HepG2 (cell line): ENCODE measurements around the gene CAB39. TPM values are rescaled to one million over a fixed set of nuclear protein-coding genes. Genes with fewer than 3 reads are reported as not detected.
A peak's percentile ranks its signal among the peaks of the same experiment; 100 is the strongest.

ENCODE experiments used
- ATAD3A ChIP-seq: sonication (generic); formaldehyde crosslinking; IDR thresholded peaks from 2 replicates; pipeline ENCODE4 v1.4.0; 2020; ENCODE audit warnings: missing genetic modification reagents
- ELF4 ChIP-seq: sonication (generic); formaldehyde crosslinking; IDR thresholded peaks from 2 replicates; pipeline ENCODE4 v1.5.0; 2020; ENCODE audit warnings: missing genetic modification reagents, mild to moderate bottlenecking, moderate library complexity, borderline replicate concordance
- FOXK1 ChIP-seq: sonication (generic); formaldehyde crosslinking; IDR thresholded peaks from 2 replicates; pipeline ENCODE4 v1.4.0; 2020; ENCODE audit warnings: low read depth, missing genetic modification reagents, borderline replicate concordance
- GATAD1 ChIP-seq: IDR thresholded peaks from 2 replicates; pipeline ENCODE4 v1.6.1; 2016; ENCODE audit warnings: missing genetic modification reagents, missing compliant biosample characterization
- HES4 ChIP-seq: sonication (generic); formaldehyde crosslinking; IDR thresholded peaks from 2 replicates; pipeline ENCODE4 v1.9.0; 2021; ENCODE audit warnings: mild to moderate bottlenecking, missing genetic modification reagents, borderline replicate concordance
- JUNB ChIP-seq: sonication (generic); formaldehyde crosslinking; IDR thresholded peaks from 2 replicates; pipeline ENCODE4 v1.8.0; 2022; ENCODE audit warnings: missing genetic modification reagents, mild to moderate bottlenecking, borderline replicate concordance
- KAT2B ChIP-seq: fragments of 150-350 bp; IDR thresholded peaks from 2 replicates; pipeline ENCODE4 v1.6.1; 2014; ENCODE audit warnings: low read depth, low read length, borderline replicate concordance
- KDM6A ChIP-seq: IDR thresholded peaks from 2 replicates; pipeline ENCODE4 v1.6.1; 2016; ENCODE audit warnings: low read depth
- MED8 ChIP-seq: sonication (generic); formaldehyde crosslinking; IDR thresholded peaks from 2 replicates; pipeline ENCODE4 v1.8.1; 2023; ENCODE audit warnings: mild to moderate bottlenecking, missing genetic modification reagents; ENCODE audit not compliant: insufficient replicate concordance
- MTA3 ChIP-seq: sonication (generic); formaldehyde crosslinking; IDR thresholded peaks from 2 replicates; pipeline ENCODE4 v1.4.0; 2020; ENCODE audit warnings: missing genetic modification reagents
- NR2F2 ChIP-seq: IDR thresholded peaks from 2 replicates; pipeline ENCODE4 v1.6.1; 2012; ENCODE audit warnings: low read depth, inconsistent platforms, borderline replicate concordance
- ONECUT2 ChIP-seq: sonication (generic); formaldehyde crosslinking; IDR thresholded peaks from 2 replicates; pipeline ENCODE4 v1.4.0; 2020; ENCODE audit warnings: missing genetic modification reagents
- PHF5A ChIP-seq: IDR thresholded peaks from one replicate; pipeline ENCODE4 v1.6.1; 2018; ENCODE audit warnings: low read depth, missing genetic modification reagents; ENCODE audit not compliant: unreplicated experiment
- PREB ChIP-seq: sonication (generic); formaldehyde crosslinking; IDR thresholded peaks from 2 replicates; pipeline ENCODE4 v1.4.0; 2020; ENCODE audit warnings: missing genetic modification reagents
- RORA ChIP-seq: sonication (generic); formaldehyde crosslinking; IDR thresholded peaks from 2 replicates; pipeline ENCODE4 v1.5.0; 2020; ENCODE audit warnings: mild to moderate bottlenecking, missing genetic modification reagents, moderate library complexity
- SMARCE1 ChIP-seq: fragments of 450-650 bp; IDR thresholded peaks from 2 replicates; pipeline ENCODE4 v1.6.1; 2017; ENCODE audit warnings: borderline replicate concordance
- WIZ ChIP-seq: sonication (generic); formaldehyde crosslinking; IDR thresholded peaks from 2 replicates; pipeline ENCODE4 v1.5.1; 2020; ENCODE audit warnings: mild to moderate bottlenecking, missing genetic modification reagents
- ZBTB7B ChIP-seq: sonication (generic); formaldehyde crosslinking; IDR thresholded peaks from 2 replicates; pipeline ENCODE4 v1.4.0; 2020; ENCODE audit warnings: missing genetic modification reagents
- ZNF296 ChIP-seq: sonication (generic); formaldehyde crosslinking; conservative IDR thresholded peaks from 2 replicates; pipeline ENCODE4 v1.5.0; 2020; ENCODE audit warnings: mild to moderate bottlenecking, missing genetic modification reagents
- ZNF337 ChIP-seq: sonication (generic); formaldehyde crosslinking; IDR thresholded peaks from 2 replicates; pipeline ENCODE4 v1.5.1; 2020; ENCODE audit warnings: missing genetic modification reagents, low read depth, mild to moderate bottlenecking, borderline replicate concordance
- ZNF800 ChIP-seq: sonication (generic); formaldehyde crosslinking; IDR thresholded peaks from 2 replicates; pipeline ENCODE4 v1.4.0; 2020; ENCODE audit warnings: missing genetic modification reagents
- ZNF879 ChIP-seq: sonication (generic); formaldehyde crosslinking; IDR thresholded peaks from 2 replicates; pipeline ENCODE4 v1.8.1; 2023; ENCODE audit warnings: missing genetic modification reagents
- polyA plus RNA-seq, 8 experiments: library from polyadenylated mRNA; depleted of rRNA in 3 of 8; stranded (reverse) in 7 of 8; unstranded in 1 of 8; fragments of >200 nt; fragmentation: Illumina TruSeq in 4 of 8; extraction: Trizol in 4 of 8; gene quantifications; 2 replicates each; pipeline versions ENCODE4 v1.2.1 to v1.2.3, GENCODE V29; 2011 to 2016; ENCODE audit warnings: low read depth in 4 of 8, missing spikeins in 1 of 8, mixed read lengths in 1 of 8; ENCODE audit not compliant: insufficient read depth in 1 of 8
- total RNA-seq, 5 experiments: library from RNA; depleted of rRNA; stranded (reverse); fragments of >200 nt; fragmentation: Illumina TruSeq; extraction: Trizol; gene quantifications; 2 replicates each; pipeline ENCODE4 v1.2.3, GENCODE V29; 2016; ENCODE audit warnings: low read depth in 1 of 5
- TF ChIP-seq, protein P1 (sequence below): IDR thresholded peaks from 2 replicates; pipeline ENCODE4 v1.6.1; 2016; ENCODE audit warnings: mild to moderate bottlenecking
- TF ChIP-seq, protein P2 (sequence below): sonication (generic); formaldehyde crosslinking; conservative IDR thresholded peaks from 2 replicates; pipeline ENCODE4 v1.8.0; 2022; ENCODE audit warnings: missing genetic modification reagents
- TF ChIP-seq, protein P3 (sequence below): sonication (generic); formaldehyde crosslinking; IDR thresholded peaks from 2 replicates; pipeline ENCODE4 v1.4.0; 2020; ENCODE audit warnings: missing genetic modification reagents; ENCODE audit errors: not compliant biosample characterization

The CAB39 gene
- total and polyA plus RNA-seq, 2 of the 13 experiments (the other 11 are each of a cell fraction or from before 2014, with no cell fraction given), result 19.3 to 45.3 TPM

DNA sequence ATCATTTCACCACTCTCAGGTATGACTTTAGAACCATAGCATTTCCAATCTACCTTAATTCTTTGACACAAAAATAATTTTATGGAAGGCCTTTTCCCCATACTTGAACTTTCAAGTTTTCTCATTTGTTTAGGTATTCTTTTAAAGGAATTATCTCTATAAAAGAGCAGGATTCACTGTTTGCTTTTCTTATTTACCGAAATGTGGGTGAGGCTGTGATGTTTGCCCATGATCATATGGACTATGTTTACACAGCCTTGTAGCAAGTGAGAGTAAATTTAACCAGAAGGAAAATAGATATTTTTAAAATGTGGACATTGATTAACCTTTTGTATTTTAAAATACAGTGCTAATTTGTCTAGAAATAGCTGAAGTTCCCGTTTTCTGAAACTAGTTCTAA is 26.3 kb downstream of the CAB39 start (continued):
- TF ChIP-seq ZNF800 (peak; percentile 42; the same call in 1 of the 2 replicates), PHF5A (CRISPR knock-in tag) (peak; percentile 66), JUNB (no peak), ZNF879 (no peak), PREB (CRISPR knock-in tag) (no peak), ELF4 (no peak), ZNF337 (no peak), SMARCE1 (peak; percentile 67; the same call in 1 of the 2 replicates), MED8 (CRISPR knock-in tag) (no peak), NR2F2 (peak; percentile 91), KAT2B (no peak), RORA (no peak), ATAD3A (CRISPR knock-in tag) (no peak), FOXK1 (CRISPR knock-in tag) (peak; percentile 90; the same call in 1 of the 2 replicates), HES4 (CRISPR knock-in tag) (no peak), ZNF296 (CRISPR knock-in tag) (no peak), WIZ (no peak), MTA3 (no peak), GATAD1 (CRISPR knock-in tag) (peak; percentile 35; the same call in 1 of the 2 replicates), ZBTB7B (CRISPR knock-in tag) (no peak), KDM6A (peak; percentile 83), ONECUT2 (CRISPR knock-in tag) (peak; percentile 76)
- TF ChIP-seq, protein P1, sequence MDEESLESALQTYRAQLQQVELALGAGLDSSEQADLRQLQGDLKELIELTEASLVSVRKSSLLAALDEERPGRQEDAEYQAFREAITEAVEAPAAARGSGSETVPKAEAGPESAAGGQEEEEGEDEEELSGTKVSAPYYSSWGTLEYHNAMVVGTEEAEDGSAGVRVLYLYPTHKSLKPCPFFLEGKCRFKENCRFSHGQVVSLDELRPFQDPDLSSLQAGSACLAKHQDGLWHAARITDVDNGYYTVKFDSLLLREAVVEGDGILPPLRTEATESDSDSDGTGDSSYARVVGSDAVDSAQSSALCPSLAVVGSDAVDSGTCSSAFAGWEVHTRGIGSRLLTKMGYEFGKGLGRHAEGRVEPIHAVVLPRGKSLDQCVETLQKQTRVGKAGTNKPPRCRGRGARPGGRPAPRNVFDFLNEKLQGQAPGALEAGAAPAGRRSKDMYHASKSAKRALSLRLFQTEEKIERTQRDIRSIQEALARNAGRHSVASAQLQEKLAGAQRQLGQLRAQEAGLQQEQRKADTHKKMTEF (CRISPR knock-in tag), result peak; percentile 94
- TF ChIP-seq, protein P2, sequence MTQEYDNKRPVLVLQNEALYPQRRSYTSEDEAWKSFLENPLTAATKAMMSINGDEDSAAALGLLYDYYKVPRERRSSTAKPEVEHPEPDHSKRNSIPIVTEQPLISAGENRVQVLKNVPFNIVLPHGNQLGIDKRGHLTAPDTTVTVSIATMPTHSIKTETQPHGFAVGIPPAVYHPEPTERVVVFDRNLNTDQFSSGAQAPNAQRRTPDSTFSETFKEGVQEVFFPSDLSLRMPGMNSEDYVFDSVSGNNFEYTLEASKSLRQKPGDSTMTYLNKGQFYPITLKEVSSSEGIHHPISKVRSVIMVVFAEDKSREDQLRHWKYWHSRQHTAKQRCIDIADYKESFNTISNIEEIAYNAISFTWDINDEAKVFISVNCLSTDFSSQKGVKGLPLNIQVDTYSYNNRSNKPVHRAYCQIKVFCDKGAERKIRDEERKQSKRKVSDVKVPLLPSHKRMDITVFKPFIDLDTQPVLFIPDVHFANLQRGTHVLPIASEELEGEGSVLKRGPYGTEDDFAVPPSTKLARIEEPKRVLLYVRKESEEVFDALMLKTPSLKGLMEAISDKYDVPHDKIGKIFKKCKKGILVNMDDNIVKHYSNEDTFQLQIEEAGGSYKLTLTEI (CRISPR knock-in tag), result no peak
- TF ChIP-seq, protein P3, sequence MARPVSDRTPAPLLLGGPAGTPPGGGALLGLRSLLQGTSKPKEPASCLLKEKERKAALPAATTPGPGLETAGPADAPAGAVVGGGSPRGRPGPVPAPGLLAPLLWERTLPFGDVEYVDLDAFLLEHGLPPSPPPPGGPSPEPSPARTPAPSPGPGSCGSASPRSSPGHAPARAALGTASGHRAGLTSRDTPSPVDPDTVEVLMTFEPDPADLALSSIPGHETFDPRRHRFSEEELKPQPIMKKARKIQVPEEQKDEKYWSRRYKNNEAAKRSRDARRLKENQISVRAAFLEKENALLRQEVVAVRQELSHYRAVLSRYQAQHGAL (CRISPR knock-in tag), result no peak
